DND-41 (cell line): ENCODE data around the gene EPS8L3.
"Not testable (repeated sequence)": the region's sequence is repeated elsewhere in the genome, so short reads cannot be mapped to it uniquely, and the experiment has no call there.

Source experiments
- EZH2 ChIP-seq: IDR thresholded peaks from 3 replicates; pipeline ENCODE4 v1.6.1; 2012; ENCODE audit warnings: borderline replicate concordance, low read depth, mild to moderate bottlenecking, moderate library complexity, low read length, inconsistent platforms; ENCODE audit not compliant: severe bottlenecking
- TF ChIP-seq, protein P1 (sequence below): IDR thresholded peaks from 2 replicates; pipeline ENCODE4 v1.5.1; 2012; ENCODE audit warnings: borderline replicate concordance, low read length, moderate library complexity, mild to moderate bottlenecking; ENCODE audit not compliant: poor library complexity, severe bottlenecking; ENCODE audit errors: extremely low read depth

- TF ChIP-seq, protein P1, sequence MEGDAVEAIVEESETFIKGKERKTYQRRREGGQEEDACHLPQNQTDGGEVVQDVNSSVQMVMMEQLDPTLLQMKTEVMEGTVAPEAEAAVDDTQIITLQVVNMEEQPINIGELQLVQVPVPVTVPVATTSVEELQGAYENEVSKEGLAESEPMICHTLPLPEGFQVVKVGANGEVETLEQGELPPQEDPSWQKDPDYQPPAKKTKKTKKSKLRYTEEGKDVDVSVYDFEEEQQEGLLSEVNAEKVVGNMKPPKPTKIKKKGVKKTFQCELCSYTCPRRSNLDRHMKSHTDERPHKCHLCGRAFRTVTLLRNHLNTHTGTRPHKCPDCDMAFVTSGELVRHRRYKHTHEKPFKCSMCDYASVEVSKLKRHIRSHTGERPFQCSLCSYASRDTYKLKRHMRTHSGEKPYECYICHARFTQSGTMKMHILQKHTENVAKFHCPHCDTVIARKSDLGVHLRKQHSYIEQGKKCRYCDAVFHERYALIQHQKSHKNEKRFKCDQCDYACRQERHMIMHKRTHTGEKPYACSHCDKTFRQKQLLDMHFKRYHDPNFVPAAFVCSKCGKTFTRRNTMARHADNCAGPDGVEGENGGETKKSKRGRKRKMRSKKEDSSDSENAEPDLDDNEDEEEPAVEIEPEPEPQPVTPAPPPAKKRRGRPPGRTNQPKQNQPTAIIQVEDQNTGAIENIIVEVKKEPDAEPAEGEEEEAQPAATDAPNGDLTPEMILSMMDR, result not testable (repeated sequence)
- not testable (repeated sequence) for TF ChIP-seq EZH2
Measured at GRCh38 chr1:109711593-109712320, 52.0 kb downstream of the EPS8L3 start, which contains the start of gene GSTM5.
